ENCODE measurements around the gene SPATC1L.

- no peak for TF ChIP-seq EZH2 (IDR thresholded peaks at IDR 0.05; ENCODE audit: borderline replicate concordance, insufficient read depth, low read depth, low read length, poor library complexity, severe bottlenecking)
- TF ChIP-seq, protein P1, sequence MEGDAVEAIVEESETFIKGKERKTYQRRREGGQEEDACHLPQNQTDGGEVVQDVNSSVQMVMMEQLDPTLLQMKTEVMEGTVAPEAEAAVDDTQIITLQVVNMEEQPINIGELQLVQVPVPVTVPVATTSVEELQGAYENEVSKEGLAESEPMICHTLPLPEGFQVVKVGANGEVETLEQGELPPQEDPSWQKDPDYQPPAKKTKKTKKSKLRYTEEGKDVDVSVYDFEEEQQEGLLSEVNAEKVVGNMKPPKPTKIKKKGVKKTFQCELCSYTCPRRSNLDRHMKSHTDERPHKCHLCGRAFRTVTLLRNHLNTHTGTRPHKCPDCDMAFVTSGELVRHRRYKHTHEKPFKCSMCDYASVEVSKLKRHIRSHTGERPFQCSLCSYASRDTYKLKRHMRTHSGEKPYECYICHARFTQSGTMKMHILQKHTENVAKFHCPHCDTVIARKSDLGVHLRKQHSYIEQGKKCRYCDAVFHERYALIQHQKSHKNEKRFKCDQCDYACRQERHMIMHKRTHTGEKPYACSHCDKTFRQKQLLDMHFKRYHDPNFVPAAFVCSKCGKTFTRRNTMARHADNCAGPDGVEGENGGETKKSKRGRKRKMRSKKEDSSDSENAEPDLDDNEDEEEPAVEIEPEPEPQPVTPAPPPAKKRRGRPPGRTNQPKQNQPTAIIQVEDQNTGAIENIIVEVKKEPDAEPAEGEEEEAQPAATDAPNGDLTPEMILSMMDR (IDR thresholded peaks at IDR 0.05): no peak
These were observed 9.6 kb upstream of the SPATC1L start for GRCh38 chr21:46193829-46194373.

Data from B cell (primary cell).